Loucy (cell line): ENCODE results near the gene TMEM35A.
"Not testable (repeated sequence)": the region's sequence is repeated elsewhere in the genome, so short reads cannot be mapped to it uniquely, and the experiment has no call there.

Source experiments
- H2AFZ ChIP-seq: fragments of 200-600 bp; sonication (generic); 2 replicates; pipeline ENCODE4 v1.6.0; 2016; ENCODE audit warnings: antibody characterized with exemption, mild to moderate bottlenecking, low read length, moderate library complexity
- H3F3A ChIP-seq: fragments of 200-600 bp; 2 replicates; pipeline ENCODE4 v1.6.0; 2016; ENCODE audit warnings: antibody characterized with exemption, low read depth, mild to moderate bottlenecking
- H3K27me3 ChIP-seq: fragments of 200-600 bp; sonication (generic); 2 replicates; pipeline ENCODE4 v1.6.1; 2014; ENCODE audit warnings: low read length, mild to moderate bottlenecking; ENCODE audit not compliant: insufficient read depth, poor library complexity, severe bottlenecking
- H3K36me3 ChIP-seq: fragments of 200-600 bp; sonication (generic); 2 replicates; pipeline ENCODE4 v1.6.1; 2016; ENCODE audit warnings: low read length; ENCODE audit not compliant: insufficient read depth
- H3K4me1 ChIP-seq: fragments of 200-600 bp; sonication (generic); 2 replicates; pipeline ENCODE4 v1.5.1; 2014; ENCODE audit warnings: low read length, mild to moderate bottlenecking; ENCODE audit not compliant: insufficient read depth, poor library complexity, severe bottlenecking
- H3K4me2 ChIP-seq: fragments of 200-600 bp; sonication (generic); 2 replicates; pipeline ENCODE4 v1.6.0; 2014; ENCODE audit warnings: antibody characterized with exemption, low read length, low read depth, mild to moderate bottlenecking; ENCODE audit not compliant: poor library complexity, severe bottlenecking
- H3K4me3 ChIP-seq: fragments of 200-600 bp; sonication (generic); 2 replicates; pipeline ENCODE4 v1.5.1; 2014; ENCODE audit warnings: low read length, mild to moderate bottlenecking, mixed read lengths; ENCODE audit not compliant: poor library complexity, severe bottlenecking
- H3K79me2 ChIP-seq: fragments of 200-600 bp; sonication (generic); 2 replicates; pipeline ENCODE4 v1.6.1; 2014; ENCODE audit warnings: low read length; ENCODE audit not compliant: insufficient read depth
- H3K9ac ChIP-seq: fragments of 200-600 bp; sonication (generic); 2 replicates; pipeline ENCODE4 v1.6.0; 2014; ENCODE audit warnings: mild to moderate bottlenecking, low read depth, low read length, moderate library complexity; ENCODE audit not compliant: poor library complexity, severe bottlenecking
- H3K9me2 ChIP-seq: fragments of 200-600 bp; sonication (generic); replicated peaks from 2 replicates; pipeline ENCODE4 v1.6.1; 2016; ENCODE audit warnings: low read depth, low read length, mixed read lengths
- H3K9me3 ChIP-seq: fragments of 200-600 bp; sonication (generic); 2 replicates; pipeline ENCODE4 v1.6.1; 2014; ENCODE audit warnings: mild to moderate bottlenecking, antibody characterized with exemption, low read length, low read depth; ENCODE audit not compliant: insufficient read depth
- H4K20me1 ChIP-seq: fragments of 200-600 bp; sonication (generic); 2 replicates; pipeline ENCODE4 v1.6.0; 2014; ENCODE audit warnings: antibody characterized with exemption, low read length, mild to moderate bottlenecking; ENCODE audit not compliant: insufficient read depth, poor library complexity, severe bottlenecking
- CTCF ChIP-seq: fragments of 200-600 bp; sonication (generic); conservative IDR thresholded peaks from 2 replicates; pipeline ENCODE4 v1.5.1; 2014; ENCODE audit warnings: mild to moderate bottlenecking, antibody characterized with exemption, low read length
- EZH2phosphoT487 ChIP-seq: fragments of 200-600 bp; IDR thresholded peaks from 2 replicates; pipeline ENCODE4 v1.6.1; 2018; ENCODE audit warnings: antibody characterized with exemption, mild to moderate bottlenecking, moderate library complexity, borderline replicate concordance

TMEM35A gene

GRCh38 chrX:101040197-101040596 lies 38.5 kb upstream of the TMEM35A start:
- no peaks in the 10 kb centered on the region; the same call in 1 of the 2 replicates for H3K36me3 ChIP-seq
- no peaks in the 10 kb centered on the region for H3F3A ChIP-seq
- no peaks in the 10 kb centered on the region for H4K20me1 ChIP-seq
- H3K4me1 ChIP-seq, result no peaks in the 10 kb centered on the region
- H3K4me3 ChIP-seq, result no peak overlapping the region
- H3K9me3 ChIP-seq, result no peaks in the 10 kb centered on the region
- no peaks in the 10 kb centered on the region for H3K9me2 ChIP-seq
- H3K27me3 ChIP-seq, result no peaks in the 10 kb centered on the region
- H3K9ac ChIP-seq, result no peak overlapping the region
- no peak overlapping the region for H2AFZ ChIP-seq
- H3K79me2 ChIP-seq, result no peaks in the 10 kb centered on the region
- no peak for TF ChIP-seq EZH2phosphoT487
- no peak for TF ChIP-seq CTCF
- no peak overlapping the region for H3K4me2 ChIP-seq

GRCh38 chrX:101051153-101051548 lies 27.5 kb upstream of the TMEM35A start:
- Histone ChIP-seq H3K4me2 (peak overlapping the region; percentile 84), H3K4me1 (peaks cover 4% of the 10 kb centered on the region), H4K20me1 (no peaks in the 10 kb centered on the region), H3K79me2 (peaks cover 14% of the 10 kb centered on the region; the same call in 1 of the 2 replicates), H3K27me3 (no peaks in the 10 kb centered on the region), H3K9ac (peak overlapping the region; percentile 95), H3F3A (no peaks in the 10 kb centered on the region; the same call in 1 of the 2 replicates), H3K36me3 (no peaks in the 10 kb centered on the region), H3K9me2 (no peaks in the 10 kb centered on the region), H3K9me3 (no peaks in the 10 kb centered on the region), H3K4me3 (peak overlapping the region; percentile 99), H2AFZ (peak overlapping the region; percentile 98)
- TF ChIP-seq EZH2phosphoT487 (no peak), CTCF (no peak)

GRCh38 chrX:101051549-101052302 lies 27.0 kb upstream of the TMEM35A start, which contains the start of gene TRMT2B:
TSS of gene TRMT2B (minus strand) at chrX:101052111. CDS start at chrX:101042289, 9,822 bp downstream.
- no peaks in the 10 kb centered on the region for H3K9me3 ChIP-seq
- H3K4me1 ChIP-seq, result peaks cover 4% of the 10 kb centered on the region
- H3K4me3 ChIP-seq, result peak within 1 kb of the TSS; percentile 99
- no peaks in the 10 kb centered on the region for H3K9me2 ChIP-seq
- peak within 1 kb of the TSS; percentile 95 for H3K9ac ChIP-seq
- no peaks in the 10 kb centered on the region for H4K20me1 ChIP-seq
- H3K27me3 ChIP-seq, result no peaks in the 10 kb centered on the region
- TF ChIP-seq CTCF (no peak), EZH2phosphoT487 (no peak)
- peak within 1 kb of the TSS; percentile 98 for H2AFZ ChIP-seq
- H3F3A ChIP-seq, result no peaks in the 10 kb centered on the region; the same call in 1 of the 2 replicates
- peaks cover 14% of the 10 kb centered on the region; the same call in 1 of the 2 replicates for H3K79me2 ChIP-seq
- H3K36me3 ChIP-seq, result no peaks in the 10 kb centered on the region
- H3K4me2 ChIP-seq, result peak within 1 kb of the TSS; percentile 84

- H3K9ac ChIP-seq, H3K4me2 ChIP-seq, H3K9me2 ChIP-seq, H3K4me3 ChIP-seq, H3K9me3 ChIP-seq, H3K79me2 ChIP-seq, H4K20me1 ChIP-seq, H3K36me3 ChIP-seq, H3K4me1 ChIP-seq, H3F3A ChIP-seq, H3K27me3 ChIP-seq: not testable (repeated sequence)
- H2AFZ ChIP-seq, result 0 out of 2 replicates have a peak overlapping the region, but pooled peaks have one; percentile 19
These were observed 22.1 kb upstream of the TMEM35A start for GRCh38 chrX:101056551-101056950.
